IPS-15b (cell line): ENCODE results near the gene IQGAP1.

Experiments used
- H3K27me3 ChIP-seq: one replicate; pipeline ENCODE4 v1.6.1; 2013; ENCODE audit warnings: low read length; ENCODE audit not compliant: control insufficient read depth, insufficient read depth
- H3K36me3 ChIP-seq: one replicate; pipeline ENCODE4 v1.6.1; 2013; ENCODE audit warnings: low read length; ENCODE audit not compliant: control insufficient read depth, insufficient read depth
- H3K4me1 ChIP-seq: one replicate; pipeline ENCODE4 v1.6.1; 2013; ENCODE audit warnings: mild to moderate bottlenecking, low read length; ENCODE audit not compliant: control insufficient read depth, insufficient read depth
- H3K4me3 ChIP-seq: one replicate; pipeline ENCODE4 v1.5.1; 2013; ENCODE audit warnings: low read depth, low read length
- H3K9ac ChIP-seq: one replicate; pipeline ENCODE4 v1.6.1; 2013; ENCODE audit warnings: low read depth, mild to moderate bottlenecking, low read length
- H3K9me3 ChIP-seq: one replicate; pipeline ENCODE4 v1.6.1; 2013; ENCODE audit warnings: mild to moderate bottlenecking, low read length; ENCODE audit not compliant: control insufficient read depth, insufficient read depth

The IQGAP1 gene

DNA sequence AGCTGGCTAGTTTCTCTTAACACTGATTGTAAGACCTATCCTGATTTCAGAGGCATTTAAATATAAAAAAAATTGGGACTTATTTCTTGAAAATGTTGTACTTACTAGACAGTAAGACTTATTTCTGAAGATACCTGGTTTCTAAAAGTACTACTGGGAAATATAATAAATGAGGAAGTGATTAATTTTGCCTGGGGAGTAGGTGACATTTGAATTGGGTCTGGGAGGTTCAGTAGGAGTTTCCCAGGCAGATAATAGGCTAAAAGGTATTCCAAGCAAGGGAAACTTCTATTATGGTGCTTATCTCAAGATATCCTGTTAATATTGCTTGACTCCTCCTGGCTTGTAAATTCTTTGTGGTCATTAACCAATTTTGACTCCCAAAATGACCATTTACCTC lies 6.5 kb upstream of the IQGAP1 start:
- H3K9me3 ChIP-seq = peaks cover 2% of the 10 kb centered on the region
- no peak overlapping the region for H3K4me3 ChIP-seq
- no peaks in the 10 kb centered on the region for H3K4me1 ChIP-seq
- H3K36me3 ChIP-seq = no peaks in the 10 kb centered on the region
- no peaks in the 10 kb centered on the region for H3K27me3 ChIP-seq
- no peak overlapping the region for H3K9ac ChIP-seq

DNA sequence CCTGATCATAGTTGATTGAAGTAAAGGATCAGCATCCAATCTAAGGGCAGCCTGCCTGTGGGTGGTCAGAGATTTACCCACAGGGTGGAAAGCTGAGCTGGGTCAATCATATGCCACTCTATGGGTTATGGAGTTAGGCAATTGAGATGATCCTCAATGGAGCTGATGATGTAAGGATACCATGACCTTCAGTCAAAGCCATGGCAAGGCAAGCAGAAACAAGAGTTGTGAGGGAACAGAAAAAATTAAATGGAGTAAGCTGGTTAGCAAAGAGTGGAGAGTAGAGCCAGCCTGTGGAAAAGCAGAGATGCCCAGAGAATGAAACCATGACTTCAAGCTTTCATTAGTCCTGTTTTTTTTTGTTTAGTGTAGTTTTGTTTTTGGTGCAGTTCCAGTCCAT lies 5.7 kb upstream of the IQGAP1 start:
- Histone ChIP-seq H3K4me3 (no peak overlapping the region), H3K9me3 (peaks cover 2% of the 10 kb centered on the region), H3K27me3 (no peaks in the 10 kb centered on the region), H3K4me1 (no peaks in the 10 kb centered on the region), H3K9ac (no peak overlapping the region), H3K36me3 (no peaks in the 10 kb centered on the region)

DNA sequence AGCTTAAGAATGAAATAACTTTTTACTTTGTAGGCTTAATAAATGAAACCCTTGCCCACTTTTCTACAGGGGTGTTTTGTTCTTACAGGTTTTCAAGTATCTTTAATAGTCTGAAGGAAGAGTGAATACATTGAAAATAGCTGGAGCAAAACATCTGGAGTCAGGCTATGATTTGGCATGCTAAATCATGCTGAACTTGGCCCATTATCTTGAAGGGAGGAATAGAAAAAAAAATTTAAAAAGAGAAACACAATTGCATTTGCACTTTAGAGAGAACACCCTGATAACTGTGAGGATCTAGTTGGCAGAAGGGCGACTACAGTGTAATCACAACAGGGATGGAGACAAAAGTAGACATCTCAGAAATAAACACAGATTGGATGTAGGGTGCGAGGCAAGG lies 1.8 kb upstream of the IQGAP1 start:
- H3K4me3 ChIP-seq = no peak overlapping the region
- H3K27me3 ChIP-seq = no peaks in the 10 kb centered on the region
- H3K4me1 ChIP-seq = peaks cover 8% of the 10 kb centered on the region
- H3K9me3 ChIP-seq = no peaks in the 10 kb centered on the region
- no peaks in the 10 kb centered on the region for H3K36me3 ChIP-seq
- H3K9ac ChIP-seq = no peak overlapping the region

GRCh38 chr15:90388462-90389380 lies 679 bp downstream of the IQGAP1 start:
- peaks cover 28% of the 10 kb centered on the region for H3K4me1 ChIP-seq
- peak overlapping the region; percentile 76 for H3K9ac ChIP-seq
- H3K36me3 ChIP-seq = no peaks in the 10 kb centered on the region
- H3K9me3 ChIP-seq = no peaks in the 10 kb centered on the region
- H3K4me3 ChIP-seq = peak overlapping the region; percentile 87
- H3K27me3 ChIP-seq = no peaks in the 10 kb centered on the region

DNA sequence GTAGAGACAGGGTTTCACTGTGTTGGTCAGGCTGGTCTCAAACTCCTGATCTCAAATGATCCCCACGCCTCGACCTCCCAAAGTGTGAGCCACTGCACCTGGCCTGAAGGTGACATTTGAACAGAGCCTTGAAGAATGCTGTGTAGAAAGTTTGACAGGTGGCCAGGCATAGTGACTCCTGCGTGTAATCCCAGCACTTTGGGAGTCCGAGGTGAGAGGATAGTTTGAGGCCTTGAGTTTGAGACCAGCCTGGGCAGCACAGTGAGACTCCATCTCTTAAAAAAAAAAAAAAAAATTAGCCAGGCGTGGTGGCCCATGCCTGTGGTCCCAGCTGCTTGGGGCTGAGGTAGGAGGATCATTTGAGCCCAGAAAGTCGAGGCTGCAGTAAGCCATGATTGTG lies 1.5 kb downstream of the IQGAP1 start:
- H3K9ac ChIP-seq = no peak overlapping the region
- H3K4me1 ChIP-seq = peaks cover 34% of the 10 kb centered on the region
- H3K4me3 ChIP-seq = peak overlapping the region; percentile 87
- no peaks in the 10 kb centered on the region for H3K36me3 ChIP-seq
- no peaks in the 10 kb centered on the region for H3K27me3 ChIP-seq
- no peaks in the 10 kb centered on the region for H3K9me3 ChIP-seq

DNA sequence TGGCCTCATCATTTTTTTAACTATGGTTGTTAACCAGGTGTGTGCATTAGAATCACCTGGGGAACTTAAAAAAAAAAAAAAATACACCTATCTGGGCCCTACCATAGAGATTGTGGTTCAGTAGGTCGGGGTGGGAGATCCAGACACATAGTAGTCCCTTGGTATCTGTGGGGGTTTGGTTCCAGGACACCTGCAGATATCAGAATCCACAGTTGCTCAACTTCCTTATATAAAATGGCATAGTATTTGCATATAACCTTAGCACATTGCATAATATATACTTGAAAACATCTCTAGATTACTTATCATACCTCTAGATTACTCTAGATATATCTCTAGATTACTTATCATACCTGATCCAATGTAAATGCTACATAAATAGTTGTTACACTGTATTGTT lies 5.0 kb downstream of the IQGAP1 start:
- Histone ChIP-seq H3K27me3 (no peaks in the 10 kb centered on the region), H3K4me3 (no peak overlapping the region), H3K9me3 (no peaks in the 10 kb centered on the region), H3K36me3 (no peaks in the 10 kb centered on the region), H3K9ac (no peak overlapping the region), H3K4me1 (peaks cover 34% of the 10 kb centered on the region)

- no peaks in the 10 kb centered on the region for H3K36me3 ChIP-seq
- no peak overlapping the region for H3K4me3 ChIP-seq
- H3K9ac ChIP-seq = no peak overlapping the region
- peaks cover 34% of the 10 kb centered on the region for H3K4me1 ChIP-seq
- H3K27me3 ChIP-seq = no peaks in the 10 kb centered on the region
- no peaks in the 10 kb centered on the region for H3K9me3 ChIP-seq
These were observed 6.0 kb downstream of the IQGAP1 start for GRCh38 chr15:90394074-90394473.

- Histone ChIP-seq H3K4me3 (no peak overlapping the region), H3K9me3 (no peaks in the 10 kb centered on the region), H3K27me3 (no peaks in the 10 kb centered on the region), H3K36me3 (no peaks in the 10 kb centered on the region), H3K9ac (no peak overlapping the region), H3K4me1 (peaks cover 39% of the 10 kb centered on the region)
These were observed 6.9 kb downstream of the IQGAP1 start for GRCh38 chr15:90394748-90395442.

- H3K4me1 ChIP-seq = peaks cover 42% of the 10 kb centered on the region
- no peak overlapping the region for H3K9ac ChIP-seq
- no peaks in the 10 kb centered on the region for H3K27me3 ChIP-seq
- no peaks in the 10 kb centered on the region for H3K9me3 ChIP-seq
- H3K4me3 ChIP-seq = no peak overlapping the region
- no peaks in the 10 kb centered on the region for H3K36me3 ChIP-seq
These were observed 8.3 kb downstream of the IQGAP1 start for GRCh38 chr15:90396321-90396720.

DNA sequence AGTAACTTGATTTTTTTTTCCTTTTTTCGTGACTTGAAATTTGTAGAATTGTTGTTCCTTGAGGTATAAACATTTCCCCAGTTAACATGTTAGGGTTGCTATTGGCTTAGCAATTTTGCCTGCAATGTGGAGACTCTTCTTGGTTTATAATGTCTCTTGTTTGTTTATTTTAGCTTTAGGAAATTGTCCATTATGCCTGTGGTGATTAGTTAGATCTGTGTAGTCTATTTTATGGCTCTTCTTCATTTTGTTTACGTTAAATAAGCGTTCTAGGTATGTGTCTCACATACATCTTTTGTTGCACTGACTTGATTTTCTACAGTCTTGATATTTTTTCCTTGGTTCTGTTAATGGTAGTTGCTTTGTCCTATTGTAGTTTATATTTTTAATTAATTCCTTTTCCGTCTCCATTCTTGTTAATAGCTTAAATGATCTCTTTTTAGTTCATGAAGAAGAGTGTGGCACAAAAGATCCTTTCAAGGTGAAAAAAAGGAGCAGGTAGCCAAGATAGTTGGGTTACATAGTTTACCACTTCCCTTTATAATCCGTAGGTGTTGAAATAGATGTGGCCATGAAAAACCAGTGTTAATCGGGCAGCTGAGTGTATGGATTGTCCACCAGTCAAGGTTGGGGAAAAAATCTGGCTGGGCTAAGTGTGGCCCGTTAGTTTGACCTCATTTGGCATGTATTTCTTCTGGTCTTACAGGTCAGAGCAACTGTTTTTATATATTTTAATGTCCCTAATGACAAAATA lies 12.1 kb downstream of the IQGAP1 start:
- no peak overlapping the region for H3K9ac ChIP-seq
- H3K4me1 ChIP-seq = peaks cover 26% of the 10 kb centered on the region
- H3K4me3 ChIP-seq = no peak overlapping the region
- H3K36me3 ChIP-seq = no peaks in the 10 kb centered on the region
- no peaks in the 10 kb centered on the region for H3K27me3 ChIP-seq
- no peaks in the 10 kb centered on the region for H3K9me3 ChIP-seq

- Histone ChIP-seq H3K4me3 (no peak overlapping the region), H3K4me1 (peaks cover 30% of the 10 kb centered on the region), H3K9me3 (no peaks in the 10 kb centered on the region), H3K9ac (no peak overlapping the region), H3K36me3 (no peaks in the 10 kb centered on the region), H3K27me3 (no peaks in the 10 kb centered on the region)
These were observed 12.8 kb downstream of the IQGAP1 start for GRCh38 chr15:90400759-90401314.
